AG09309 (cell line): ENCODE data around the gene CCT5.
"Not testable (repeated sequence)": the region's sequence is repeated elsewhere in the genome, so short reads cannot be mapped to it uniquely, and the experiment has no call there.

ENCODE experiments used
- DNase-seq: peaks from one replicate; pipeline ENCODE4 v3.0.0-alpha.2; 2010; ENCODE audit warnings: low read depth
- H3K4me3 ChIP-seq: 2 replicates; pipeline ENCODE4 v1.5.1; 2011; ENCODE audit warnings: mild to moderate bottlenecking, low read depth, low read length, moderate library complexity; ENCODE audit not compliant: control insufficient read depth
- TF ChIP-seq, protein P1 (sequence below): IDR thresholded peaks from 2 replicates; pipeline ENCODE4 v1.5.1; 2011; ENCODE audit warnings: mild to moderate bottlenecking, low read depth, low read length, inconsistent platforms; ENCODE audit not compliant: insufficient read depth, control insufficient read depth; ENCODE audit errors: missing control alignments

The CCT5 gene

DNA sequence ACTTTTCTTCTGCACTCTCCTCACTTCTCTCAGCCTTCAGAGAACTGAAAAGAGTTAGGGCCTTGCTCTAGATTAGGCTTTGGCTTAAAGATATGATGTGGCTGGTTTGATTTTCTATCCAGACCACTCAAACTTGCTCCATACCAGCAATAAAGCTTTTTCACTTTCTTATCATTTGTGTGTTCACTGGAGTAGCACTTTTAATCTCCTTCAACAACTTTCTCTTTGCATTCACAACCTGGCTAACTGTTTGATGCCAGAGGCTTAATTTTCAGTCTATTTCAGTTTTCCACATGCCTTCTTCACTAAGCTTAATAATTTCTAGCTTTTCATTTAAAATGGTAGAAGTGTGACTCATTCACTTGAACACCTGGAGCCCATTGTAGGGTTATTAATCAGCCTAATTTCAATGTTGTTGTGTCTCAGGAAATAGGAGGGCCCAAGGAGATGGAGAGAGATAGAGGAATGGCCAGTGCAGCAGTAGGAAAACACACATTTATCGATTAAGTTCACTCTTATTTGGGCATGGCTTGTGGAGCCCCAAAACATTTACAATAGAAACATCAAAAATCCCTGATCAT lies 6.3 kb upstream of the CCT5 start:
- TF ChIP-seq, protein P1, sequence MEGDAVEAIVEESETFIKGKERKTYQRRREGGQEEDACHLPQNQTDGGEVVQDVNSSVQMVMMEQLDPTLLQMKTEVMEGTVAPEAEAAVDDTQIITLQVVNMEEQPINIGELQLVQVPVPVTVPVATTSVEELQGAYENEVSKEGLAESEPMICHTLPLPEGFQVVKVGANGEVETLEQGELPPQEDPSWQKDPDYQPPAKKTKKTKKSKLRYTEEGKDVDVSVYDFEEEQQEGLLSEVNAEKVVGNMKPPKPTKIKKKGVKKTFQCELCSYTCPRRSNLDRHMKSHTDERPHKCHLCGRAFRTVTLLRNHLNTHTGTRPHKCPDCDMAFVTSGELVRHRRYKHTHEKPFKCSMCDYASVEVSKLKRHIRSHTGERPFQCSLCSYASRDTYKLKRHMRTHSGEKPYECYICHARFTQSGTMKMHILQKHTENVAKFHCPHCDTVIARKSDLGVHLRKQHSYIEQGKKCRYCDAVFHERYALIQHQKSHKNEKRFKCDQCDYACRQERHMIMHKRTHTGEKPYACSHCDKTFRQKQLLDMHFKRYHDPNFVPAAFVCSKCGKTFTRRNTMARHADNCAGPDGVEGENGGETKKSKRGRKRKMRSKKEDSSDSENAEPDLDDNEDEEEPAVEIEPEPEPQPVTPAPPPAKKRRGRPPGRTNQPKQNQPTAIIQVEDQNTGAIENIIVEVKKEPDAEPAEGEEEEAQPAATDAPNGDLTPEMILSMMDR, result no peak
- DNase-seq, result no peak
- H3K4me3 ChIP-seq, result no peak overlapping the region

DNA sequence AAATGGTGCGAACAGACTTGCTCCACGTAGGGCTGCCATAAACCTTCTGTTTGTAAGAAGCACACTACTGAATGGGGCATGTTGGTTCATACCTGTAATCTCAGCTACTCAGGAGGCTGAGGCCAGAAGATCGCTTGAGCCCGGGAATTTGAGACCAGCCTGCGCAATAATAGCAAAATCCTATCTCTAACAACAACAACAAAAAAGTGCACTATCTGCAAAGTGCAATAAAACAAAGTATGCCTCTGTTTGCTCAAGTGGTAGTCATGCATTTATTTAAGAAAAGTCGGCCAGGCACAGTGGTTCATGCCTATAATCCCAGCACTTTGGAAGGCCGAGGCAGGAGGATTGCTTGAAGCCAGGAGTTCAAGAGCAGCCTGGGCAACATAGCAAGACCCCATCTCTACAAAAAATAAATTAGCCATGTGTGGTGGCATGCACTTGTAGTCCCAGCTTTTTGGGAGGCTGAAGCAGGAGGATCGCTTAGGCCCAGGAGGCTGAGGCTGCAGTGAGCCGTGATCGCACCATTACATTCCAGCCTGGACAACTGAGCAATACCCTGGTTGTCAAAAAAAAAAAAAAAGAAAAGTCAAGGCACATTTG lies 5.6 kb upstream of the CCT5 start:
- DNase-seq, result no peak
- TF ChIP-seq, protein P1, result no peak
- no peak overlapping the region for H3K4me3 ChIP-seq

DNA sequence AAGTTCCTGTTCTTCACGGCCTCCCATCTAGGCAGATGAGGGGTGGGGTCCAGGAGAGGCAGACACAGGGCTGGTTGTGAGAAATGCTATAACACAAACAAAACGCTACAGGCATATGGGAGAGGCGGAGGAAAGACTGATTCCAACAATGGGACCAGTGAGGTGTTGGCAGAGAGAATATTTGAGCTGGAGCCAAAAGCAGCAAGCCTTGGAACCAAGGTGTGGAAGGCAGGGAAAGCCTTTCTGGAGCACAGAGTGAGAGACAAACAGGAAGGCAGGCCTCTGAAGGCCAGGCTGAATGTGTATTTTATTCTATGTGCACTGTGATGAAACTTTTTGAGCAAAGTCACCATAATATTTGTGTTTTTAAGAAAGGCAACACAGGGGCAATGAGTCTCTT lies 3.3 kb upstream of the CCT5 start:
- no peak for DNase-seq
- H3K4me3 ChIP-seq, result no peak overlapping the region
- TF ChIP-seq, protein P1, result no peak

DNA sequence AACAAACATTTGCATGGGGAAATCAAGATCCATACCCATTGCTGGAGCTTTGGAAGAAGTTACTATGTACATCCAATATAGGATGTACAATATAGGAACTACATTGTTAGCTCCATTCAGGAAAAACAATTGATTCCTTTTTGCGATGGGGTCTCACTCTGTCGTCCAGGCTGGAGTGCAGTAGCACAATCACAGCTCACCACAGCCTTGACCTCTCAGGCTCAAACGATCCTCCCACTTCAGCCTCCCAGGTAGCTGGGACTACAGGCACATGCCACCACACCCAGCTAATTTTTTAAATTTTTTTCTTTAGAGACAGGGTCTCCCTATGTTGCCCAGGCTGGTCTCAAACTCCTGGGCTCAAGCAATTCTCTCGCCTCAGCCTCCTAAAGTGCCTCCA lies 2.9 kb upstream of the CCT5 start:
- not testable (repeated sequence) for H3K4me3 ChIP-seq, DNase-seq

- no peak for DNase-seq
- peak overlapping the region; percentile 65 for H3K4me3 ChIP-seq
- TF ChIP-seq, protein P1, result no peak
Observed at GRCh38 chr5:10248378-10249260, 1.5 kb upstream of the CCT5 start.

DNA sequence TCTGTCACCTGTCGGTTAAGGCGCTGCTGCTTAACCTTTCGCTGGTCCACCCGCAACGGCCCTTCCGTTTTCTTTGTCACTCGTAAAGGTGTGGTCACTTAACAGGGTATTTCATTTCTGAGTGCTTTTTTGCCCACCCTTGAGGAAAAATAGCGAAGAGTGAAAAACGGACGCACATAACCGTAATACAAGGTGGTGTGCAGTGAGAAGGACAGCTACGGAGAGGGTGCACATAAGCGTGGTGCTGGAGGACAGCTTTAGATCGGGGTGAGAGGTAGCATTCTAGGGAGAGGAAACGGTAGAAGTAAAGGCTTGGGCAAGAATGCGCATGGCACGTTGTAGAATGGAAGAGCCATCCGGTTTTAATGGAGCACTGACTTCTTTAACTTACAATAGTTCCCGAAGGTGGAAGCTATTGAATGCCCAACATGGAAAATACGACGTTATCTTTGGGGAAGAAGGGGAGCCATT lies 761 bp downstream of the CCT5 start:
- TF ChIP-seq, protein P1, result no peak
- no peak for DNase-seq
- H3K4me3 ChIP-seq, result peak overlapping the region; percentile 65

DNA sequence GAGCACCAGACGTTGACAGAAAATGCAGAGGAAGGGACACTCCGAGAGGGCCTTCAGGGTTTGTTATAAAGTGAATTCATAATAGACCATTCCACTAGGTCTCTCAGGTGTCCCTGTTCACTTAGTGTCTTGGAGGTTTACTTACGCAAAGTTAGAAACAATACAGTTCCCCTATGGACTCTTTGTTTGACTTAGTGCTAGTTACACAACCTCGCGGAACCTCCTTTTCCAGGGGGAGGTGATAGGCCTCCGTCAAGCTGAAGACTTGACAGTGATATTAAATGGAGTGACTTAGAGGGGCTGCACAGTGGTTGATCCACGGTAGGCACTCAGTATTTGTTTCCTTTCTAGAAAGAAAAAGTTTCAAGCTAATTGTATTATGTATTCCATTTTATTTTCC lies 1.3 kb downstream of the CCT5 start:
- H3K4me3 ChIP-seq, result peak overlapping the region; percentile 65

More for the DNA sequence above, 1.3 kb downstream of the CCT5 start:
- DNase-seq, result no peak
- TF ChIP-seq, protein P1, result no peak
